ENCODE data around the gene RNF20.
A peak's percentile ranks its signal among the peaks of the same experiment; 100 is the strongest.

Gene RNF20

GRCh38 chr9:101590901-101591300, 57.2 kb downstream of the RNF20 start:
- DNase-seq: no peak

- DNase-seq: no peak
Measured at GRCh38 chr9:101591787-101592446, 58.3 kb downstream of the RNF20 start.

GRCh38 chr9:101592788-101593187, 59.1 kb downstream of the RNF20 start:
- DNase-seq: no peak

GRCh38 chr9:101593345-101593744, 59.7 kb downstream of the RNF20 start:
- no peak for DNase-seq

- no peak for DNase-seq
Measured at GRCh38 chr9:101594796-101595195, 61.1 kb downstream of the RNF20 start, which contains the start of gene PPP3R2. PPP3R2 (minus strand) TSS chr9:101594969; CDS start chr9:101594921, 48 bp downstream.

- DNase-seq: peak; percentile 14
Measured at GRCh38 chr9:101601904-101602765, 68.5 kb downstream of the RNF20 start.

GRCh38 chr9:101604296-101604695, 70.6 kb downstream of the RNF20 start:
- DNase-seq: no peak

- DNase-seq: no peak
Measured at GRCh38 chr9:101605547-101605946, 71.9 kb downstream of the RNF20 start.

Data from central memory CD4-positive, alpha-beta T cell (primary cell).